ENCODE measurements around the gene SPRYD3.
"Not testable (repeated sequence)": the region's sequence is repeated elsewhere in the genome, so short reads cannot be mapped to it uniquely, and the experiment has no call there.

Gene SPRYD3

GRCh38 chr12:53079226-53080117 lies at the start of gene SPRYD3:
SPRYD3 (minus strand) TSS chr12:53079390; CDS start chr12:53079333, 57 bp downstream.
- DNase-seq = peak; percentile 94

- DNase-seq = no peak
These were observed 48.0 kb upstream of the SPRYD3 start for GRCh38 chr12:53127169-53127568.

- DNase-seq = no peak
These were observed 45.1 kb upstream of the SPRYD3 start for GRCh38 chr12:53124352-53124723.

GRCh38 chr12:53123578-53124351 lies 44.6 kb upstream of the SPRYD3 start:
- DNase-seq = no peak

- DNase-seq = no peak
These were observed 43.8 kb upstream of the SPRYD3 start for GRCh38 chr12:53122961-53123468.

- DNase-seq = no peak
These were observed 41.7 kb upstream of the SPRYD3 start for GRCh38 chr12:53120685-53121525.

- no peak for DNase-seq
These were observed 39.6 kb upstream of the SPRYD3 start for GRCh38 chr12:53118751-53119300.

GRCh38 chr12:53115891-53116648 lies 36.9 kb upstream of the SPRYD3 start:
- no peak for DNase-seq

GRCh38 chr12:53115112-53115890 lies 36.1 kb upstream of the SPRYD3 start:
- DNase-seq = no peak

- no peak for DNase-seq
These were observed 34.8 kb upstream of the SPRYD3 start for GRCh38 chr12:53113951-53114350.

GRCh38 chr12:53113136-53113705 lies 34.0 kb upstream of the SPRYD3 start:
- no peak for DNase-seq

GRCh38 chr12:53112431-53112830 lies 33.2 kb upstream of the SPRYD3 start:
- not testable (repeated sequence) for DNase-seq

GRCh38 chr12:53107122-53107521 lies 27.9 kb upstream of the SPRYD3 start:
- no peak for DNase-seq

GRCh38 chr12:53105712-53106439 lies 26.7 kb upstream of the SPRYD3 start:
- DNase-seq = no peak

- no peak for DNase-seq
These were observed 26.1 kb upstream of the SPRYD3 start for GRCh38 chr12:53105256-53105655.

- DNase-seq = no peak
These were observed 24.7 kb upstream of the SPRYD3 start for GRCh38 chr12:53103860-53104305.

- DNase-seq = peak; percentile 23 to 36
These were observed 24.0 kb upstream of the SPRYD3 start, which contains the start of gene SOAT2 for GRCh38 chr12:53102883-53103807. SOAT2 (plus strand) TSS chr12:53103486; CDS start chr12:53103578, 92 bp downstream.
